Esophagus muscularis mucosa (tissue), 4 donors: ENCODE measurements around the gene DGCR2.

Source experiments
- EP300 ChIP-seq: sonication (generic); formaldehyde crosslinking; IDR thresholded peaks from one replicate; pipeline ENCODE4 v1.6.1; 2017; ENCODE audit warnings: antibody characterized with exemption
- POLR2A ChIP-seq: fragments of 450-650 bp; IDR thresholded peaks from one replicate; pipeline ENCODE4 v1.6.1; 2017; ENCODE audit warnings: antibody characterized with exemption, moderate library complexity, mild to moderate bottlenecking, low read depth
- POLR2AphosphoS5 ChIP-seq, 2 donors: sonication (generic); formaldehyde crosslinking; IDR thresholded peaks; one replicate each; pipeline ENCODE4 v1.6.1; 2017; ENCODE audit warnings: antibody characterized with exemption in 2 of 2
- TF ChIP-seq, protein P1 (sequence below), 3 experiments: fragments of 200-600 bp in 2 of 3; fragments of 450-650 bp in 1 of 3; sonication (generic) in 2 of 3; IDR thresholded peaks; one replicate each; pipeline ENCODE4 v1.5.1; 2017 to 2019; ENCODE audit warnings: antibody characterized with exemption in 3 of 3, mild to moderate bottlenecking in 2 of 3, moderate library complexity in 1 of 3

DNA sequence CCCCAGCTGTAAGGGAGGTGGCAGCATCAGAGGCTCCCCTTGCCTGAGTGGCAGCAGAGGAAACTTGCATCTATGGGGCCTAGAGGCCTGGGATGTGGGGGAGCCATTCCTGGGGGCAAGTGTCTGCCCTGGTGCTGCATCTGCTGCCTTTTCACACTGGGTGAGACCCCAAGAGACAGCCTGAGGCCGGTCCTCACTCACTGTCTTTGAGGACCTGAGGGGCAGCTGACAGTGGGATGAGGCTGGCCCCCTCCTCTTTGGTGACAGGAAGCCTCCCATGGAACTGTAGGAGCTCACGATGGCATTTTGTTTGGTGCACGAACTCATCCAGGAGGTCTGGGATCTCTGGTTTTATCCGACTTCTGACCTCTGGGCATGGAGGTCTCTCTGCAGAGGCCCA, 104.0 kb downstream of the DGCR2 start:
- no peak for TF ChIP-seq EP300
- TF ChIP-seq, protein P1, sequence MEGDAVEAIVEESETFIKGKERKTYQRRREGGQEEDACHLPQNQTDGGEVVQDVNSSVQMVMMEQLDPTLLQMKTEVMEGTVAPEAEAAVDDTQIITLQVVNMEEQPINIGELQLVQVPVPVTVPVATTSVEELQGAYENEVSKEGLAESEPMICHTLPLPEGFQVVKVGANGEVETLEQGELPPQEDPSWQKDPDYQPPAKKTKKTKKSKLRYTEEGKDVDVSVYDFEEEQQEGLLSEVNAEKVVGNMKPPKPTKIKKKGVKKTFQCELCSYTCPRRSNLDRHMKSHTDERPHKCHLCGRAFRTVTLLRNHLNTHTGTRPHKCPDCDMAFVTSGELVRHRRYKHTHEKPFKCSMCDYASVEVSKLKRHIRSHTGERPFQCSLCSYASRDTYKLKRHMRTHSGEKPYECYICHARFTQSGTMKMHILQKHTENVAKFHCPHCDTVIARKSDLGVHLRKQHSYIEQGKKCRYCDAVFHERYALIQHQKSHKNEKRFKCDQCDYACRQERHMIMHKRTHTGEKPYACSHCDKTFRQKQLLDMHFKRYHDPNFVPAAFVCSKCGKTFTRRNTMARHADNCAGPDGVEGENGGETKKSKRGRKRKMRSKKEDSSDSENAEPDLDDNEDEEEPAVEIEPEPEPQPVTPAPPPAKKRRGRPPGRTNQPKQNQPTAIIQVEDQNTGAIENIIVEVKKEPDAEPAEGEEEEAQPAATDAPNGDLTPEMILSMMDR (IDR thresholded peaks at IDR 0.05): no peak
- no peak for TF ChIP-seq POLR2A
- TF ChIP-seq POLR2AphosphoS5 (IDR thresholded peaks at IDR 0.05): no peak
